HUES64 (cell line): ENCODE results near the gene SMIM26. TPM values are rescaled to one million over a fixed set of nuclear protein-coding genes. Genes with fewer than 3 reads are reported as not detected.
"Not testable (repeated sequence)": the region's sequence is repeated elsewhere in the genome, so short reads cannot be mapped to it uniquely, and the experiment has no call there.

Source experiments
- H3K27ac ChIP-seq: 2 replicates; pipeline ENCODE4 v1.7.0; 2013; ENCODE audit warnings: low read depth, low read length, inconsistent platforms
- H3K27me3 ChIP-seq: 2 replicates; pipeline ENCODE4 v1.6.1; 2013; ENCODE audit warnings: mild to moderate bottlenecking, low read length; ENCODE audit not compliant: insufficient read depth
- H3K36me3 ChIP-seq: 2 replicates; pipeline ENCODE4 v1.6.1; 2013; ENCODE audit warnings: mild to moderate bottlenecking, low read length; ENCODE audit not compliant: insufficient read depth
- H3K4me1 ChIP-seq: 2 replicates; pipeline ENCODE4 v1.6.1; 2013; ENCODE audit warnings: mild to moderate bottlenecking, low read length, moderate library complexity; ENCODE audit not compliant: insufficient read depth
- H3K4me3 ChIP-seq: 2 replicates; pipeline ENCODE4 v1.5.1; 2013; ENCODE audit warnings: mild to moderate bottlenecking, low read length, moderate library complexity
- H3K9ac ChIP-seq: 2 replicates; pipeline ENCODE4 v1.6.1; 2013; ENCODE audit warnings: mild to moderate bottlenecking, low read depth, low read length
- H3K9me3 ChIP-seq: 2 replicates; pipeline ENCODE4 v1.6.1; 2013; ENCODE audit warnings: low read depth, low read length; ENCODE audit not compliant: insufficient read depth
- WGBS: fragments of 150-250, 120-280 bp; methylation state at CpG from one replicate; pipeline ENCODE4 v1.1.7; 2013; ENCODE audit warnings: missing lambda C conversion rate; 5-methylcytosine and 5-hydroxymethylcytosine counted together
- polyA plus RNA-seq, 2 experiments: library from polyadenylated mRNA; stranded (reverse); fragments of 50-300 nt; gene quantifications; one replicate each; pipeline ENCODE4 v1.2.3, GENCODE V29; 2013

Gene SMIM26
- 74.1 TPM for polyA plus RNA-seq (2013, experiment 1 of 2)
- polyA plus RNA-seq (2013, experiment 2 of 2): 86.9 TPM

DNA sequence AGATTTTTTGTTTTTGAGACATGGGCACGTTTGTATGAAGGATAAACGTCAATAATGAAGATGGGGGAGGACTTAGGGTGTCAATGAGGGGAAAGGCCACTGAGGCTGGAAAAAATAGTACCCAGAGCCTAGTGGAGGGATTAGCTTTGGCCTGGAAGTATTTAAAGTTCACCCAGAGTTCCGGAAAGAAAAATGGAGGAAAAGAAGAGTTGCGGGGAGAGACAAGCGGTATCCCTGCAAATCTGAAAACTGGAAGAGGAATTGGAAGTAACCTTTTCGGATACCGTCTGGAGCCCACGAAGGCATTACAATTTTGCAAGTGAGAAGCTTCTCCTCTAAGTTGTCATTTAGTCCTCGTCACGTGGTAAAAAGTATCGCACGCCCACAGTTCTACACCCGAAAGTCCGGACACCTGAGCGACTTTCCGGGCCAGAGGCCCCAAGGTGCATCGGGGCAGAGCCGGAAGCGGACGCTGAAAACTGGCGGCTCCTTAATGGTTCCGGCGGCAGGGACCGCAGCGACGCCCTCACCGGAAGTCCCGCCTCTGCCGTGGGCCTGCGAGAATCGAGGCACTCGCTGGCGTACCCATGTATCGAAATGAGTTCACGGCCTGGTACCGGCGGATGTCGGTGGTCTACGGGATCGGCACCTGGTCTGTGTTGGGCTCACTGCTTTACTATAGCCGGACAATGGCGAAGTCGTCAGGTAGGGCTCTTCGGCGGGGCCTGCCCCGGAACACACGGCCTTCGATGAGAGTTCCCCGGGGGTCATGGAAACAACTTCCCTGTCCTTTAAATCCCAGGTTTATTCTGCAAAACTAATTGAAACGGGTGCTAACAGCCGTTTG is at the start of gene SMIM26:
TSS of gene SMIM26 (plus strand) at position 541 of the 847 bp plus-strand sequence. CDS start at position 588, 47 bp downstream.
- Histone ChIP-seq H3K9me3 (no peaks in the 10 kb centered on the region), H3K27me3 (no peaks in the 10 kb centered on the region), H3K4me3 (peak within 1 kb of the TSS; percentile 86), H3K36me3 (peaks cover 28% of the 10 kb centered on the region), H3K9ac (peak within 1 kb of the TSS; percentile 87), H3K27ac (peak within 1 kb of the TSS; percentile 79), H3K4me1 (no peaks in the 10 kb centered on the region; the same call in 1 of the 2 replicates)
- under 1% methylated on average over 51 of the region's 51 CpGs for WGBS

DNA sequence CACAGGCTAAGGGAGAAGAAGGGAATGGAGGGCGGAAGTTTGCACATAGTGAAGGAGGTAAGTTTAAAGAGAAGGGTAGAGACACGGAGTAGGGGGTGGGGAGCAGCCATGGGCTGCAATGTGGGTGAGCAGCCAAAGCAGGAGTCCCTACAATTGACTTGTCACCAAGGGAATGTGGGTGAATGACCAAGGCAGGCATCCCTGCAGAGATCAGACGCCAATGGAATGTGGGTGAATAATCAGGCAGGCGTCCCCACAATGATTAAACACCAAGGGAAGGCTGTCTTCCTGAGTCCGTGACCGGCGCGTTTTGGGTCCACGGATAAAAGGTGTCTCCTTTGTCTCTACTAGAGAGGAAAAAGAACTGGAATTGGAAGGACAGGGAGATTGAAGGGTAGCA is 45.2 kb upstream of the SMIM26 start:
- 95% methylated on average over 9 of the region's 9 CpGs for WGBS
- not testable (repeated sequence) for H3K4me1 ChIP-seq, H3K27ac ChIP-seq, H3K9me3 ChIP-seq, H3K4me3 ChIP-seq, H3K27me3 ChIP-seq, H3K9ac ChIP-seq
- H3K36me3 ChIP-seq: peaks cover 45% of the 10 kb centered on the region

- H3K27ac ChIP-seq: no peak overlapping the region
- no peak overlapping the region for H3K4me3 ChIP-seq
- H3K9ac ChIP-seq: no peak overlapping the region
- peaks cover 55% of the 10 kb centered on the region for H3K36me3 ChIP-seq
- H3K27me3 ChIP-seq: no peaks in the 10 kb centered on the region
- no peaks in the 10 kb centered on the region for H3K9me3 ChIP-seq
- no peaks in the 10 kb centered on the region for H3K4me1 ChIP-seq
- WGBS: 93% methylated on average over 2 of the region's 2 CpGs
Observed at GRCh38 chr20:18523066-18523465, 44.2 kb upstream of the SMIM26 start.

DNA sequence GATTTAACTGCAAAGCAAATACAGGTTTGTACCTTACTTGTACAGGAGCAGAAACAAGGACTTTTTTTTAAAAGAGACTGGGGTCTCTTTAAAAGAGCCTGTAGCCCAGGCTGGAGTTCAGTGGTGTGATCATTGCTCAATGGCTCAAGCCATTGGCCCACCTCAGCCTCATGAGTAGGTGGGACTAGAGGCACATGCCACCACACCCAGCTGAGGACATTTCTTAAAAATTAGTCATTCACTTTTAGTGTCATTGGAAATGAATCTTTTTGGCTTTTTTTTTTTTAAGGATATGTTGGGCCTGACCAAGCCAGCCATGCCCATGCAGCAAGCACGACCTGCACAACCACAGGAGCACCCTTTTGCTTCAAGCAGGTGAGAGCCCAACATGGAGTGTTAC is 42.6 kb upstream of the SMIM26 start:
- 100% methylated on average over 1 of the region's 1 CpG for WGBS
- H3K36me3 ChIP-seq: peaks cover 66% of the 10 kb centered on the region
- no peaks in the 10 kb centered on the region for H3K27me3 ChIP-seq
- H3K27ac ChIP-seq: no peak overlapping the region
- H3K4me1 ChIP-seq: no peaks in the 10 kb centered on the region
- H3K9me3 ChIP-seq: no peaks in the 10 kb centered on the region
- no peak overlapping the region for H3K9ac ChIP-seq
- H3K4me3 ChIP-seq: no peak overlapping the region

DNA sequence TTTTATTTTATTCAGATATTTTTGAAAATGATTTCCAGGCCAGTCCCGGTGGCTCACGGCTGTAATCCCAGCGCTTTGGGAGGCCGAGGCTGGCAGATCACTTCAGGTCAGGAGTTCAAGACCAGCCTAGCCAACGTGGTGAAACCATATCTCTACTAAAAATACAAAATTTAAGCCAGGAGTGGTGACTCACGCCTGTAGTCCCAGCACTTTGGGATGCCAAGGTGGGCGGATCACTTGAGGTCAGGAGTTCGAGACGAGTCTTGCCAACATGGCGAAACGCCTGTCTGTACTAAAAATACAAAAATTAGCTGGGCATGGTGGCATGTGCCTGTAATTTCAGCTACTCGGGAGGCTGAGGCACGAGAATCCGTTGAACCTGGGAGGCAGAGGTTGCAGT is 40.5 kb upstream of the SMIM26 start:
- not testable (repeated sequence) for H3K27ac ChIP-seq, H3K27me3 ChIP-seq, H3K4me1 ChIP-seq, H3K9ac ChIP-seq, H3K4me3 ChIP-seq, H3K9me3 ChIP-seq
- 82% methylated on average over 14 of the region's 14 CpGs for WGBS
- H3K36me3 ChIP-seq: peaks cover 79% of the 10 kb centered on the region

DNA sequence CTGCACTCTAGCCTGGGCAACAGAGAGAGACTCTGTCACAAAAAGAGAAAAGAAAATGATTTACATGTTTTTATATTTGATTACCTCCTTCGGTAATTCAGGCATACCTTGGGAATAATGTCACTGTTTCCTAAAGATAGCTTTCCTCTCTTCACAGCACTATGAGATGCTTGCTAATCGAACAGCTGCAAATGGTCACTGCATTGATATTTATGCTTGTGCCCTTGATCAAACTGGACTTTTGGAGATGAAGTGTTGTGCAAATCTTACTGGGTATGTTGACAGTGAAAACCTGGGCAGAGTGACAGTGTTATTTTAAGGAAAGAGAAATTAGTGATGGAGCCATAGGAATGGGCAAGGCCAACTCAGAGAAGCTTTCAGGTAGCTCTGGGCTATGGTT is 39.9 kb upstream of the SMIM26 start:
- no peaks in the 10 kb centered on the region for H3K9me3 ChIP-seq
- no peak overlapping the region for H3K4me3 ChIP-seq
- peaks cover 85% of the 10 kb centered on the region for H3K36me3 ChIP-seq
- no peaks in the 10 kb centered on the region for H3K4me1 ChIP-seq
- no peak overlapping the region for H3K27ac ChIP-seq
- H3K9ac ChIP-seq: no peak overlapping the region
- 96% methylated on average over 2 of the region's 2 CpGs for WGBS
- H3K27me3 ChIP-seq: no peaks in the 10 kb centered on the region

GRCh38 chr20:18527836-18528235 is 39.4 kb upstream of the SMIM26 start:
- Histone ChIP-seq H3K9ac (no peak overlapping the region), H3K36me3 (peaks cover 90% of the 10 kb centered on the region), H3K27ac (no peak overlapping the region), H3K4me3 (no peak overlapping the region), H3K9me3 (no peaks in the 10 kb centered on the region), H3K27me3 (no peaks in the 10 kb centered on the region), H3K4me1 (no peaks in the 10 kb centered on the region)
- WGBS: 97% methylated on average over 2 of the region's 2 CpGs

- Histone ChIP-seq H3K27ac (no peak overlapping the region), H3K4me1 (no peaks in the 10 kb centered on the region), H3K9me3 (no peaks in the 10 kb centered on the region), H3K4me3 (no peak overlapping the region), H3K27me3 (no peaks in the 10 kb centered on the region), H3K9ac (no peak overlapping the region), H3K36me3 (peaks cover 96% of the 10 kb centered on the region)
Observed at GRCh38 chr20:18529041-18529440, 38.2 kb upstream of the SMIM26 start.

DNA sequence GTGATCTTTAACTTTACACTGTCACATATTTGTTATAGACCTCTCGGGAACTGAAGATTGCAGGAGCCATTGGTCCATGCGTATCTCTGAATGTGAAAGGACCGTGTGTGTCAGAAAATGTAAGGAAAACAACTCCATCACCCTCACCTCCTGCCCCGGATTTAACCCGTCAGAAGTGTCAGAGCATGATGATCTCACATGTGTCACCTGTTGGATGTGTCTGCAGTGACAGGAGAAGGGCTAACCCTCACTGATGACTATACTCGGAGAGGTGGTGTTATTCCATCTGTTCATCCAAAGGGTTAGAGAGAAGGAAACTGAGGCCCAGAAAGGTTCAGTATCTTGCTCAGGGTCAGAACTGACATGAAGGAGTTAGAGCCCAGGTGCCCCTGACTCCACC is 34.6 kb upstream of the SMIM26 start:
- H3K4me3 ChIP-seq: no peak overlapping the region
- H3K27ac ChIP-seq: no peak overlapping the region
- no peak overlapping the region for H3K9ac ChIP-seq
- H3K27me3 ChIP-seq: no peaks in the 10 kb centered on the region
- H3K36me3 ChIP-seq: peaks cover 86% of the 10 kb centered on the region
- no peaks in the 10 kb centered on the region for H3K4me1 ChIP-seq
- H3K9me3 ChIP-seq: no peaks in the 10 kb centered on the region
- WGBS: 94% methylated on average over 4 of the region's 6 CpGs

DNA sequence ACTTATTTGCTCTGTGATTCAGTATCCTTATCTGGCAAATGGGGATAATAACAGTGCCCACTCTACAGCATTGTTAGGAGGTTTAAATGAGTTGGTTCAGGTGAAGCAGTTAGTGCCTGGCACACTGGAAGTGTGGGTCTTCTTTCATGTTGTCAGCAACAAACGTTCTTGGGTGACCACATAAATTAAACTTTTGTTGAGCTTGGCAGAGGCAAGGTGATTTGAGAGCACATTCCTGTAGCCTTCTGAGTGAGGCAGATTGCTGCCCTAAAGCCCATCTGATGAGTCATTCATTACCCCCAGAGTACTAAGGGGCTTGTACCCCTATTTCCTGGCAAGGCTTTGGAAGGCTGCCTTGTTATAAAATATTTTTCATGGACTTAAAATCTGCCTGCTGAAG is 33.7 kb upstream of the SMIM26 start:
- WGBS: 90% methylated on average over 1 of the region's 1 CpG
- peaks cover 84% of the 10 kb centered on the region for H3K36me3 ChIP-seq
- no peaks in the 10 kb centered on the region for H3K27me3 ChIP-seq
- H3K4me1 ChIP-seq: no peaks in the 10 kb centered on the region
- H3K27ac ChIP-seq: no peak overlapping the region
- no peaks in the 10 kb centered on the region for H3K9me3 ChIP-seq
- H3K9ac ChIP-seq: no peak overlapping the region
- no peak overlapping the region for H3K4me3 ChIP-seq

DNA sequence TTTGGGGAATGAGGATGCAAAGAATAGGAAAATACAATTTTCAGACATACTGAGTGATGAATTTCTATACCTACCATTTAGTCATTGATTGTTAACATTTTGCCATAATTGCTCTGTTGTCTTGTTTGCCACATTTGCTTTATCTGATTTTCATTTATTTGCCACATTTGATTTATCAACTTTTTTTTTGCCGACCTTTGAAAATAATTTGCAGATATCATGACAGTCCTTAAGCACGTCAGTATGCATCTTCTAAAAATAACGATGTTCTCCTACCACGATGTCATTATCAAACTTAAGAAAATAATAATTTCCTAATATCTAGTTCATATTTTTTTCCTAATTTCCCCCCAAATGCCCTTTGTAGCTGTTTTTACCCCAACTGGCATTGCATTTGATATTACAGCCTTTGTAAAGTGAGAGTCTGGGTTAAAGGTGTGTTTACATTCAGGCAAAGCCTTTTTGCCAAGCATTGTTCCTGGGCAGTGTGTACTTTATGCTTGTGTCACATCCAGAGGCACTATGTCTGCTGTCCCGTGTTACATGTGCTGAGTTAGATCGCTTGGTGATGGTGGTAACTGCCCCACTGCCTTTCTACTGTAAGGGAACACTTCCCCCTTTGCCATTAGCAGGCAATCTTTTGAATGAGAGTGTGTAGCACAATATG is 33.1 kb upstream of the SMIM26 start:
- H3K9ac ChIP-seq: no peak overlapping the region
- H3K4me1 ChIP-seq: no peaks in the 10 kb centered on the region
- H3K36me3 ChIP-seq: peaks cover 81% of the 10 kb centered on the region
- WGBS: 96% methylated on average over 6 of the region's 6 CpGs
- H3K27me3 ChIP-seq: no peaks in the 10 kb centered on the region
- H3K4me3 ChIP-seq: no peak overlapping the region
- no peaks in the 10 kb centered on the region for H3K9me3 ChIP-seq
- H3K27ac ChIP-seq: no peak overlapping the region
